Epithelial cell of proximal tubule (primary cell): ENCODE data around the gene C12orf57. TPM values are rescaled to one million over a fixed set of nuclear protein-coding genes. Genes with fewer than 3 reads are reported as not detected.

Experiments used
- DNase-seq: peaks from one replicate; pipeline ENCODE4 v3.0.0-alpha.2; 2011; ENCODE audit warnings: low read depth
- H3K4me3 ChIP-seq: 2 replicates; pipeline ENCODE4 v1.5.1; 2011; ENCODE audit warnings: low read depth, mild to moderate bottlenecking, low read length
- CTCF ChIP-seq: conservative IDR thresholded peaks from 2 replicates; pipeline ENCODE4 v1.5.1; 2012; ENCODE audit warnings: low read depth, mild to moderate bottlenecking, low read length
- total RNA-seq: library from RNA; depleted of rRNA; stranded (reverse); fragments of >200 nt; gene quantifications from 2 replicates; pipeline ENCODE4 v1.2.3, GENCODE V29; 2015

Gene C12orf57
- total RNA-seq, 1 donor from 2014 or later, result 174 TPM

GRCh38 chr12:6956021-6956727 lies 12.4 kb downstream of the C12orf57 start:
- no peak for DNase-seq
- no peak for TF ChIP-seq CTCF
- H3K4me3 ChIP-seq, result no peak overlapping the region

- no peak for DNase-seq
- H3K4me3 ChIP-seq, result no peak overlapping the region
- TF ChIP-seq CTCF, result no peak
Observed at GRCh38 chr12:6957151-6957701, 13.4 kb downstream of the C12orf57 start.

GRCh38 chr12:6957741-6958608 lies 14.2 kb downstream of the C12orf57 start:
- H3K4me3 ChIP-seq, result no peak overlapping the region
- DNase-seq, result no peak
- no peak for TF ChIP-seq CTCF

- no peak overlapping the region for H3K4me3 ChIP-seq
- DNase-seq, result no peak
- TF ChIP-seq CTCF, result no peak
Observed at GRCh38 chr12:6958609-6959057, 14.8 kb downstream of the C12orf57 start.

GRCh38 chr12:6959058-6959804 lies 15.4 kb downstream of the C12orf57 start:
- no peak for TF ChIP-seq CTCF
- no peak for DNase-seq
- no peak overlapping the region for H3K4me3 ChIP-seq

GRCh38 chr12:6959805-6960592 lies 16.2 kb downstream of the C12orf57 start:
- TF ChIP-seq CTCF, result no peak
- DNase-seq, result no peak

More at GRCh38 chr12:6959805-6960592, 16.2 kb downstream of the C12orf57 start:
- no peak overlapping the region for H3K4me3 ChIP-seq
